GM19035 (cell line): ENCODE measurements around the gene HOXA2.

Experiments
- ATAC-seq: cut with Tn5 transposase; IDR thresholded peaks from one replicate; pipeline ENCODE4 v1.9.1; 2021; ENCODE audit not compliant: unreplicated experiment

The HOXA2 gene

DNA sequence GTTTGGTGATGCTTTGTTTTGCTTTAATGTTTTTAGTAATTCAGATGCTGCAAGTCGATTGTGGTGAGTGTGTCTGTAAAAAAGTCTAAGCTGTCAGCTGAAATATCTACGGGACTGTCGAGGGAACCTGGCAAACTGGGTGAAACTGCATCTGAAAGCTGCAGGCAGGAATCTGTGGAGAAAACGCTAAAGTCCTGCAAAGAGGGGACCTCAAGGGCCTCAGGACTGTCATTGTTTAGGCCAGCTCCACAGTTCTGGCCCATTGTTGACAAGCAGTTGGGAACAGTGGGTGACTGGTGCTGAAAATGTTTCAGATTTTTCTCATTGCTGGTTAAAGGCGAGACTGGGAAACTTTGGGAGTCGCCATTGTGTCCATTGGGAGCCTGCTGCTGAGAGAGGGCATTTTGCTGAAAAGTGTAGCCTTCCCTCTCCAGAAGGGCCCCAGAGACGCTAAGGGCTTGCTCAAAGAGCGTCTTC is 1.8 kb downstream of the HOXA2 start:
- no peak for ATAC-seq

DNA sequence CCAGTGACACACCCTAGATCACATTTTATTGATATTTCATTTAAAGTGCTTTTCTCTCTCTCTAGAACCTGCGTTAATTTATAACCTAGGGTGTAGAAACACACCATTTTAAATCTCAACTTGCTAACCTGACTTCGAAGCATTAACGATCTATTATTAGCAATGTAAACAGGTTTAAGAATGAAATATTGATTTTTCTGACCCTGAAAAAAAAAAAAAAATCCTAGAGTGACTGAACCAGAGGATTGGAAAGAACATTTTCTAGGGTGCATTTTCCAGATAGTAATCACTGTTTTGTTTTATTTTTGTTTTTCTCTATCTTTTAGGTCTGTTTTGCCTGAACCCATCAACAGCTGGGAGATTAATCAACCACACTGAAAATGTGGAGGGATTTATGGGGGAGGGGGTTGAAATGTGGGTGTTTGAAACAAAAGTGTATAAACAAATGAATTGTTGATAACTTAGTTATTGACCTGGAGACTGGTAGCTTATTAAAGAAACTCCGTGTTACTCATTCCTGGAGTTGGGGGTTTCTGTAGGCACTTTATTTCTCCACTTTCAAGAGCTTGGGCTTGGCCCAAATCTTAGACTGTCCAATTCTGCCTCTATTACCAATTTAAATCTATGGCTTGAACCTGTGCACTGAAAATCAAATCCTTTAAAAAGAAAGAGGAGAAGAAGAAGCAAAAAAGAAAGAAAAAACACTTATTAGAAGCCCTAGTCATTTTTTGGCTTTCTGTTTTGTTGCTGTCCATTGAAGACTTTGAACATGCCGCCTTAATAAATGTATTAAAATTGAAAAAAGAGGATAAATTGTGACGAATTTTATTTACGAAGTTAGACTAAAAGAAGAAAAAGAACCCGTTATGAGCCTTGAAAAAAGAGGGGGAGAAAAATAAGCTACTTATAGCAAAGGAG is 2.8 kb downstream of the HOXA2 start:
- ATAC-seq = no peak

DNA sequence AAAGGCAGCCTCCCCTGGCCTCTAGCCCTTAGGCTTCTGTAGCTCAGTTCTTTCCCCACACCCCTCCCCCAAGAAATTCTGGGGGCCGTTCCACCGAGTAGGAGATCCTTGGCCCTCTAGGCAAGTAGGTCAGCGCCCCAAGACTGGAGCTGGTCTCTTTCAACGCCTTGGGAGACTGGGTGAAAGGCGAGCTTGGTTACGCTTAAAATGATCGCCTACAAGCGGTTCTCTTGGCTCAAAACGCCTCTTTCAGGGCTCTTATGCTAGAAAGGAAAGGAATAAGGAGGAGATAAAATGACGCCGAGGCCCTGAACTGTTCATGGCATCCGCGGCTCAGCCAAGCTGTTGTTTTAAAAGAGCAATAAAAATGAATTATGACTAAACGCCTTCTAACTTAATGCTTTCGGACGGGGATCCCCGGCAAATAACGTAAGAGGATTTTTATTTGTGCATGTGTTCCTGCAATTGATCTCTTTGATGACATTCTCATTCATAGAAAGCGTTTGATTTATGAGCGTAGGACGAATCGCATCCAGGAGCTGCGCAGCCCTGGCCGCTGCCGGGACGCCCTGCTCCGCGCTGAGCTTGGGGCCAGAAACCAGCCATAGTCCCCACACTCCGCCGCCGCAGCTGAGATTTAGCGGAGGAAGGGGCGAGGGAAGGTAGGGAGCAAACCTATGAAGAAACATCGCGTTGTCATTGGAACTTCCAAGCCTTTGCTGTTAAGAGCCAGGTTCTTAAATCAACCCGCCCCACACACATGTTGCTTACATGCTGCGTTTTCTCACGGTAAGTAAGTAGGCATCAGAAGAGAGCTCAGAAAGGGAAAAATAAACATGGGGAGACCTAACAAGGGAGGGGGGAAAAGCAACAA is 3.7 kb downstream of the HOXA2 start:
- no peak for ATAC-seq

DNA sequence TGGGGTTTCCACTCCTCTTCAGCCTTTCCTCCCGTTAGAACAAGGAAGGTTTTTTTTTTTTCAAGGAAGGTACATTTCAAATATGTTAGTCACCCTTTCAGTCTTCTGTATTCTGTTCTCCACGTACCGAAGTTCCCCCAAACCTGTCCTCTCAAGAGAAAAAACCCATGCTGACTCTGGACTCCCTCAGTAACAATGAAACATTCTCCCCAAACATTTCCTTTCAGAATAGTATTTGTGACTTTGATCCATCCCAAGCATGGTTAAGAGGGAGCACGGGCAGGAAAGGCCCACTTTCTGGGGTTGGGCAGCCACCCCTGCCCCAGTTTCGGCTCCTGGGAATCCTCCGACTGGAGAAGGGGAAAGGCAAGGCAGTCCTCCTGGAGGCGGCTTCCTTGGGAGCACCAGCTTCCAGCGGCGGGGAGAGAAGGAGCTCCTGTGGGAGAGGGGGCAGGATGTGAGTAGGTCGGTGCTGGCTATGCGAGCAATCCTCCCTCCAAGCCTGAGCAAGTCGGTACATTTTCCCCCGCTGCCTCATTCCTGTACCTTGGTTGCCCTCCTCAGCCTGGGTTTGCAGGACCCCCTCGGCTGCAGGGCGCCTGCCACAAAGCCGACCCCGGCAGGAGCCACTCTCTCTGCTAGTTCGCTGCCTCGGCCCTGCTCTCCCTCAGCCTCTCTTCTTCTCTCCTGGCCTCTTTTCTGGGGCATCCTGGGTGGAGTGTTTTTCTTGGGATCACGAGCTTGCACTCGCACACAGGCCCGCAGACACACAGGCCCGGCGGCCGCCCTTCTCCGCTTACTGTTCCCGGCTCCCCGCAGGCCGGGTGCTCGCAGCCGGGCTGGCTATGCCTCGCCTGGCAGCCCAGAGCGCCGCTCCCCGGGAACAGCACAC is 4.6 kb downstream of the HOXA2 start:
- ATAC-seq = no peak

DNA sequence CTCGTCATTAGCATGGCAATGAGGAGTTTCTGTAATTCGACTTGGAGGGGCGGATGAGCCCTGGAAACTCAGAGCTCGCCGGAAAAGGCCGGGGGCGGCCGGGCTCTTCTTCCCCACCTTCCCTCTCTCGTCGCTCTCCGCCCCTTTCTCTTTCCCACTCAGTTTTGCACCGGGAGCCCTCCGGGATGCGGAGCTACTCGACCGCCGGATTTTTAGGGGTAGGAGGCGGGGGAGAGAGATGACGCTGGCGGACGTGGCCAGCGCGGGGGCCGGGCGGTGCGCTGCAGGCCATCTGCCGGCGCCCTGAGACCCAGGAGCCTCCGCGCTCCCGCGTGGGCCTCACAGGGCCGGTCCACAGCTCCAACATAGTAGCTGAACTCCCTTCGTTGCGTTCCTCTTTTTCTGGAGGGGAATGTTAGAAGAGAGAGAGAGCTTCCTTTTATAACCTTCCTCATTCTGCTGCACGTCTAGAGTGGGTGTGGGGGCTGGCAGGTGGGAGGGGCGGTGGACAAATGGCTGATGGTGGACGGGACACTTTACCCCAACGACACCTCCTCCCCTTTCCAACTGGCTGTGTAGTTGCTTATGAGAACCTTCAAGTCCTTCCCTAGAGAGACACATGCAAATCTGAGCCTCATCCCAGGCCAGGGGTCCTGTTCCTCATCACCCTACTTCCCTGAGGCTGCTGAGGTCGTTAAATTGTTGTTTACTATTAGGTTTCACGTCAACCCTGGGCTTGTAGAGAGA is 5.5 kb downstream of the HOXA2 start:
- no peak for ATAC-seq

DNA sequence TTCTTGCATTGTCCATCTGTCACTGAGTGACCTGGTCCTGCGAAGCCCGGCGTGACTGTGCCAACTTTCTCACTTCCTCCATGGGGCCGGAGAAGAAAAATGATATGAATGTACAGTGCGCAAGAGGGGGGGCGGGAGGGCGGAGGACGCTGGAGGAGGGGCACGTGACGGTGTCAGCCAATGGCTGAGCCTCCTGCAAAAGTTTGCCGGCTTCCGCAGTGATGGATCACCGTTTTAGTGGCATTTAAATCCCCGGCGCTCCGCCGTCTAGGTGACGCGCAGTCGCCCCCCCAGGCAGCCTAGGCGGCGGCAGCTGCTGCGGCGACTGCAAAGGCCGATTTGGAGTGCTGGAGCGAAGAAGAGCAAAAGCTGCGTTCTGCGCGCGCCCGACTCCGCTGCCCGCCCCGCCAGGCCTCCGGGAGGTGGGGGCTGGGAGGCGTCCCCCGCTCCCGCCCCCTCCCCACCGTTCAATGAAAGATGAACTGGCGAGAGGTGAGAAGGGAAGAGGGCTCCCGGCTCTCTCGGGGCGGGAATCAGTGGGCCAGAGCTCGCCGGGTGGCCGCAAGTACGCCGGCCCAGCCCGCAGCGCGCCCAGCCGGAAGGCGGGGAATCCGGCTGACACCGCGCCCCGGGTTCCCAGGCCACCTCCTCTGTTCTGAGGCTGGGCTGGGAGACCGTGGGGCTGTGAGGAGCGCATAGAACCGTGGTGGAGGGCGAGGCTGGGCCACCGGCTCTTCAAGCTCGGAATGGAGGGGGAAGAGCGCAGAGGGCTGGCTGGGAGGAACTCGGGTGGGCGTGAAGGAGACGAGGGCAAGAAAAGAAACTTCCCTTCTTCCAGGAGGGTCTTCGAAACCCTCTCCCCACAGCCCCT is 6.4 kb downstream of the HOXA2 start, which contains the start of gene HOXA1:
TSS of gene HOXA1 (minus strand) at position 104 of the 871 bp plus-strand sequence. CDS start at position 16, 88 bp downstream.
- ATAC-seq = peak; percentile 92

DNA sequence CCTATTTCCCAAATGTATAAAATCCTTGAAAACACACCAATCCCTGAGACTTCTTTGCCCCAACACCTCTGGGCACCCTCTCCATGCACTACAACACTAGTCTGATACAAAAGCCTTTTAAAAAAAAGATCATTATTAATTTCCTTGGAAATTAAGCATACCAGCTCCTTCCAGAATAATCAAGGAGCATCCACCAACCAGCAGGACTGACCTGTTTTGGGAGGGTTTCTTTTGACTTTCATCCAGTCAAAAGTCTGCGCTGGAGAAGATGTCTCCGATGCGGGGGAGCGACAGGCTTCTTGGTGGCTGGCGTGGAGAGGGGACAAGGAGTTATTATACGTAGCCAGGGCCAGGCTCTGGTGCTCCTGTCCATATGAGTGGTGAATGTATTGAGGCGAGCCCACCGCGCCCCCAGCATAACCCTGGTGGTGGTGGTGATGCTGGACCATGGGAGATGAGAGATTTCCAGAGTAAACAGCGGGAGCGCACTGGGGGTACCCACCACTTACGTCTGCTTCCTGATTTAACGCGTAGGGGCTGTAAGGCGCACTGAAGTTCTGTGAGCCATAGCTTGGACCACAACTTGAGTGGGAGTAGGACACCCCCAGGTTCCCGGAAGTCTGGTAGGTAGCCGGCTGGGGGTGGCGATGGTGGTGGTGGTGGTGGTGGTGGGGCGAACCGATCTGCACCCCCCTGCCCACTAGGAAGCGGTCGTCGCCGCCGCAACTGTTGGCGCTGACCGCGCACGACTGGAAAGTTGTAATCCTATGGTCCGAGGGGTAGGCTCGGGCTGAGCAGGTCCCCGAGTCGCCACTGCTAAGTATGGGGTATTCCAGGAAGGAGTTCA is 7.2 kb downstream of the HOXA2 start:
- ATAC-seq = peak; percentile 6

DNA sequence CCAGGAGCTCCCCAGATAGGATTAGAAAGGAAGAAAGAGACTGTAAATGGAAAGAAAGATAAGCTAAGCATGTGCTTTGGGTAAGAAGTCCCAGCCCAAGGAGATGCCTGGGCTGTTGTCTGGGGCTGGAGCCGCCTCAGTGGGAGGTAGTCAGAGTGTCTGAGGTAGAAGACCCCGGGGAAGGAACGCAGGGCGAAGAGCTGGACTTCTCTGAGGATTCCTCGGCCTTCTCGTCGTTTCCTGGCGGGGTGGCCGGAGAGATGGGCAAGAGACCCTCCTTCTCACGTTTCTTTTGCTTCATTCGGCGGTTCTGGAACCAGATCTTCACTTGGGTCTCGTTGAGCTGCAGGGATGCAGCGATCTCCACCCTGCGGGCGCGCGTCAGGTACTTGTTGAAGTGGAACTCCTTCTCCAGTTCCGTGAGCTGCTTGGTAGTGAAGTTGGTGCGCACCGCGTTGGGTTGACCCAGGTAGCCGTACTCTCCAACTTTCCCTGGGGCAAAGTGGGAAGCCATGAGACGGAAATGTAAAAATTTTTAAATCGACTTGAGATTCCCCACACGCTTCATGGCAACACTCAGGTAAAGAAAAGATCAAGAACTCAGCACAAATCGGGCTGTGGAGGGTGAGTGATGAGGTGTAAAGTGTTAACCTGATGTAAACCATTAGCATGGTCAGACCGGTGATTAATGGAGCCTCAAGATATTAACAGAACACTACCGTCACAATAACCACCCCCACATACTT is 8.0 kb downstream of the HOXA2 start:
- ATAC-seq = no peak

DNA sequence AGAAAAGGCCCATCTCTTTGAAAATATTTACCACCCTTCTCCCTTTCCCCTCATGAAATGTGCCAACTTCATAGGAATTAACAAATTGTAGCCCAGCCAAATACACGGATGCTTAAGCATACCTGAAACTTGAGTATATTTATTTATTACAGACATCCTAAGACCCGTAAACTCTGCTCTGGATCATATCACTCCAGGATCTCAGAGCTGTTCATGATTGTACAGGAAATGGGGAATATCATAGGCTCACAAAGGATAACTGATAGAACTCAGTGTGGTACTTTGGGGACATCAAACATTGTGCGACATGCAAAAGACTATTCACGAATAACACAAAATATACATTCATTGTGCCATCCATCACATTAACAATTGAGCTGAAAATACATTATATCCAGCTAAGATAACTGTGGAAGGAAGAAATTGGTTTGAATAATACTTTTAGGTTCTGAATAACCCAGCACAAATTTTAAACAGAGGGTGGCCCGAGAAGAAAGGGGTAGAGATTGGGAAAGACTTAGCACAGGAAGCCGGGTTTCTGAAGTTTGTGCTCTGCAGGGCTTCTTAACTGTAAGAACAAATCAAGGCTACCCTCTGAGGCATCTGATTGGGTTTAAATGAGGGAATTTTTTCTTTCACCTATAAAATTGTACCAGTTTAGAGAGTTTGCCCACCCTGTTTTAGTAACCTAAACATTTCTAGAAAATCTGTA is 9.1 kb downstream of the HOXA2 start:
- ATAC-seq = no peak

DNA sequence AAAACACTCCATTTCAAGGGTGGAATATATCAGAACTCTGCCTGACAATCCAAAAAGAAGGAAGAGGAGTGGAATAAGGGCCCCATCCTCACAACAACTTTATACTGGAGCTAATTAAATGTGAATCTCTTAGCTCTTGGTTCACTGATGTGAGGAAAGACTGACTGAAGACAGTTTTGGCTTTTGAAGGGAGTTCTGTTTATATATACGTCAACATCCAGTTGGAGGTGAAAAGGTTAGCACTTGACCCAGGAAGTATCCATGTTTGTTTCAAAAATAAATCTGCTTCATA is 9.7 kb downstream of the HOXA2 start:
- ATAC-seq = no peak

DNA sequence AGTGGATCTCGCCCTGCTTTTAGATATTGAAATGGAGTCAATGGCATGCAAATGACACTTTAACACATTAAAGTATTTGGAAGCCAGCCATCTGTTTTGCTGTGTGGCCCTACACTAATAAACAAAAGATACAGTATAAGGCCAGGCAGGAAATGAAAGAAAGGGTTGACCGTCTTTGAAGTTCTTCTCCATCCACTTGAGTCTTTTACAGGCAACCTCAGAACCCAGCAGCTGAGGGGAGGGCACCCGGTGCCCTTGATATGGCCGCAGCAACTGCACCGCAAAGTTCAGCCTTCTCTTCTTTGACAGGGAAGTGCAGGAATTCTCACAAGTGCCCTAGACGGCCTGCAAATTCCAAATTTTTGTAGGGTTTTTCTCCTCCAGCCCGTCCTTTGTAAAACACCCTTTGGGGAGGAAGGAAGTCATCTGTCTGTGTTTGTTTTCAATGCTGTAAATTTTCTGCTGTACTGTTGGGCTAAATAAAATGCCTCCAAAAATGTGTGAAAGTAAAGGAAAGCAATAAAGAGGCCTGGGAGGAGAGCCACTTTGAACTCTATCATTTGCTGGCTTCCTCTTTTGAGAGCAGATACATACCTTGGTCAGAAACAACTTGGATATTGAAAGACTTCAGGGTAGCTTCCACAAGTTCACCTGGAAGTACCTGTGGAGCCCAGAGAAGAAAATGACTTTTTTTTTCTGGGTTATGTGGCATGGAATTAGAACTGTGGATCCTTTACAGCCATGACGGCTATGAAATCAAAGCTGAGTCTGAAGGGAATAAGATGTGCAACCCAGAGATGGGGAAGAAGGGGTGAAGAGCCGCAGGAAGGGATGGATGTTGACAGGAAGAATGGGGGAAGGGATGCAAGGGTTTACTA is 10.3 kb downstream of the HOXA2 start:
- ATAC-seq = no peak

DNA sequence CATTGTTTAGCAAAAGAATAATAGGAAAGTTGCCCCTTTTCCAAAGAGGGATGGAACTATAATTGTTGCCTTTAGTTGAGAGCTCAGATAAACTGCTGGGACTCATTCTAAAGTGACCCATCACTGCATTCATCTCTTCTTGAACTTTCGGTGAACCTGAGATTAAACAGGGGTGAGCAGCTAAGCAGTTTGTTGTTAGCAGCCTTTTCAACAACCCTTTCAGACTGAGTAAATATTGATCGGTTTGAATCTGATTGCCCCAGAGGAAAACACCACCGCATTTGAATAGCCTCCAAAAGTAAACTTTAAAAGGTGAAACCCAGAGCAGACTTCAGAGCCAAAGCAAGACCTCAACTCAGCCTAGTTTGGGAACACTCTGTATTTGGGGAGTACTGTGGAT is 11.4 kb downstream of the HOXA2 start:
- no peak for ATAC-seq

DNA sequence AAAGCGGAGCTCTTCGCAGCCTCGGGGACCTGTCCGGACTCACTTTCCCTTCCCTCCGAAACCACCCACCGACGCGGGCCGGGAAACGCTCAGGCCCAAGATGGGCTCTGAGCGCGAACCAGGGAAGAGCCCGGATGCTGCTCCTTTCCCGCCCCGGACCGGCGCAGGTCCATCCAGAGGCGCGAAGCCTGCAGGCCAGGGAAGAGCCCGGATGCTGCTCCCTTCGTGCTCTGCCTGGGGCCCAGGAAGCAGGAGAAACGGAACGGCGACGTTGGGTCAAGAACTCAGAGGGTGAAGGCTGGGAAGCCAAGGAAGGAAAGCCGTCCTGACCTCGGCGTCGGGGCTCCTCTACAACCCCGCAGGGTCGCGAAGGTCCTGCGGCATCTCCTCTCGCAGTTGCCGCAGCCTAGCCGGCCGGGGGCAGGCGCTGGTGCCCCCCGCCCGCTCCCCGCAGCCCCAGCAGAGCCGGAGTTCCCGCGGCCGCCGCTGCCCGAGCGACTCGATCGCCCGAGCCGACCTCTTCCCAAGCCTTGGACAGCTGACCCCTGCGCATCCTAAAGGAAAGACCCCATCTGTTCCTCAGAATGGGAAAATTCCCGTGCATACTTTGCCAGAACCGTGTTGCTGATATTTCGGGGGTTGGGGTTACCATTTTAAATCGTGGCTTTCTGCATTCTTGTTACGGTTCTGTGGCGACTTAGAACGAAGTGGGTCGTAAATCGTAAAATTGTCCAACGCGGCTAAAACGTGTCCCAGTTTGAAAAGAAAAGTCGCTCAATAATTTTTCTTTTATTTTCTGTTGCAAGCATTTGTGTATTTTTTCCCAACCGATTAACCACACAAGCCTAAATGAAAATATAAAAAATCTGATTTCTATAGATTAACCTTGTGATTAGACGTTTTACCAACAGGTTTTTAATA is 14.2 kb downstream of the HOXA2 start:
- no peak for ATAC-seq

DNA sequence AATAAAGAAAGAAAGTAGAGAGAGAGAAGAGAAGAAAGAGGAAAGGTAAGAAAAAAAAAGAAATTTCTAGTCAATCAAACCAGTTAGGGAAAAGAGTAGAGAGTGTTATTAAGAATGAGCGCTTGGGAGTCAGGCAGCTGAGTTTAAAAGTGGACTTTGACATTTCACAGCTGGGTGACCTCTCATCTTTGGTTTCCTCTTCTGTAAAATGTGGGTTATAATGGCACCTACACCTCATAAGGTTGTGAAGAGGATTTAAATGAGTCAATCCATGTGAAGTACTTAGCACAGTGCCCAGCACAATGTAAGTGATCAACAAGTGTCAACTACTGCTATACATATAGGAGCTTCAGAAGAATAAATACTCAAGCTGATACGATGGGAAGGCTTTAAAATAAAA is 18.8 kb downstream of the HOXA2 start:
- peak; percentile 61 for ATAC-seq

DNA sequence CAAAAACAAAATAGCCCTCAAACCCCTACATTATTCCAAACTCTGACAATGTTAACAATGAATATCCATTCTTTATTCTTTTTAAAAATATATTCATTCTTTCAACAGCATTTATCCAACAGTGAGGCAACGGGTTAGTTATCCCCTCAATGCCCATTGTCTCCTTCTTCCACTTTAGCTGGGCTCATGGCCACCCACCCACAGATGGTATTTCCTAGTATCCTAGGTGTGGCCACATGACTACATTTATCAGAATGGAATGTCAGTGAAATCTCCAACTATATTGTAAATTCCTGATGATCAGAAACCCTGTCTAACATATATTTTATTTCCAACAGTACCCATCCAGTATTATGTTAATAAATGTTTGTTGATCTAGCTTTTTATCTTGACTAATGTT is 20.3 kb downstream of the HOXA2 start:
- no peak for ATAC-seq
